ENCODE measurements around the gene GCA.

- TF ChIP-seq, protein P1, sequence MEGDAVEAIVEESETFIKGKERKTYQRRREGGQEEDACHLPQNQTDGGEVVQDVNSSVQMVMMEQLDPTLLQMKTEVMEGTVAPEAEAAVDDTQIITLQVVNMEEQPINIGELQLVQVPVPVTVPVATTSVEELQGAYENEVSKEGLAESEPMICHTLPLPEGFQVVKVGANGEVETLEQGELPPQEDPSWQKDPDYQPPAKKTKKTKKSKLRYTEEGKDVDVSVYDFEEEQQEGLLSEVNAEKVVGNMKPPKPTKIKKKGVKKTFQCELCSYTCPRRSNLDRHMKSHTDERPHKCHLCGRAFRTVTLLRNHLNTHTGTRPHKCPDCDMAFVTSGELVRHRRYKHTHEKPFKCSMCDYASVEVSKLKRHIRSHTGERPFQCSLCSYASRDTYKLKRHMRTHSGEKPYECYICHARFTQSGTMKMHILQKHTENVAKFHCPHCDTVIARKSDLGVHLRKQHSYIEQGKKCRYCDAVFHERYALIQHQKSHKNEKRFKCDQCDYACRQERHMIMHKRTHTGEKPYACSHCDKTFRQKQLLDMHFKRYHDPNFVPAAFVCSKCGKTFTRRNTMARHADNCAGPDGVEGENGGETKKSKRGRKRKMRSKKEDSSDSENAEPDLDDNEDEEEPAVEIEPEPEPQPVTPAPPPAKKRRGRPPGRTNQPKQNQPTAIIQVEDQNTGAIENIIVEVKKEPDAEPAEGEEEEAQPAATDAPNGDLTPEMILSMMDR (conservative IDR thresholded peaks at IDR 0.05; ENCODE audit: low read depth, low read length) = no peak
- no peak for TF ChIP-seq EZH2 (IDR thresholded peaks at IDR 0.05; ENCODE audit: borderline replicate concordance, low read depth, low read length, poor library complexity, severe bottlenecking)
Measured at GRCh38 chr2:162295009-162295408, 48.9 kb upstream of the GCA start.
